GM19025 (cell line): ENCODE data around the gene ZNF185.

ENCODE experiments used
- ATAC-seq: cut with Tn5 transposase; IDR thresholded peaks from one replicate; pipeline ENCODE4 v1.9.1; 2021; ENCODE audit warnings: mild to moderate bottlenecking, low read depth, moderate library complexity; ENCODE audit not compliant: unreplicated experiment

The ZNF185 gene

GRCh38 chrX:152897222-152898131 is at the start of gene ZNF185:
TSS of gene ZNF185 (plus strand) at chrX:152898067. CDS start at chrX:152914490, 16,423 bp downstream.
- ATAC-seq = no peak

DNA sequence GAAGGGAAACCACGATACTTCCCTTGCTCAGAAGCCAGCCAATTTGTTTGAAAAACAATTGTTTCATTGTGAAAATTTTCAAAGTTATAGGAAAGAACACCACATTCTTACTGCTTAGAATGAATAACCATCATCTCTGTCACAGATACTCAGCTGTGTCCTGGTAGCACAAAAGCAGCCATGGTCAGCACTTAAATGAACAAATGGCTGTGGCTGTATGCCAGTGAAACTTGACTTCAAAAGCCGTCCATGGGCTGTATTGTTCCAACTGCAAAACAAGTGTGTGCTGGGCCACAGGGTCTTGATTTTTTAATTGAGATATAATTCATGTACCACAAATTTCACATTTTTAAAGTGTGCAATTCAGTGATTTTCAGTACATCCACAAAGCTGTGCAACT is 47.4 kb upstream of the ZNF185 start:
- ATAC-seq = no peak

DNA sequence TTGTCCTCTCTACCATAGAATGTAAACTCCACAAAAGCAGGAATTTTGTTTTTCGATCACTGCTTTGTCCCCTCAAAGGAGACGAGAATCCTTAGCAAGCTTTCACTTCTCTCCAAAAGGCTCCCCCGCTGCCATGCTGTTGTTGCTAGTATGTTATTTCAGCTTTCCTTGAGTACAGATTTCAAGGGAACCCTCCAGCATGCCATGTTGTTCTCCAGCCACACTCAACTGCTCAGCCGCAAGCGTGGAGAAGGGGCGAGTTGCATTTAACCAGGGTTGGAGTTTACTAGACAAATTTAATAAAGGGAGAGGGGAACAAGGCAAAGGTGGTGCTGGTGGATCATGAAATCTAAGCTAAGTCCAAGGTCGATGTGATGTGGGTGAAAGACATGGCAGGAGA is 43.9 kb upstream of the ZNF185 start:
- ATAC-seq = no peak

DNA sequence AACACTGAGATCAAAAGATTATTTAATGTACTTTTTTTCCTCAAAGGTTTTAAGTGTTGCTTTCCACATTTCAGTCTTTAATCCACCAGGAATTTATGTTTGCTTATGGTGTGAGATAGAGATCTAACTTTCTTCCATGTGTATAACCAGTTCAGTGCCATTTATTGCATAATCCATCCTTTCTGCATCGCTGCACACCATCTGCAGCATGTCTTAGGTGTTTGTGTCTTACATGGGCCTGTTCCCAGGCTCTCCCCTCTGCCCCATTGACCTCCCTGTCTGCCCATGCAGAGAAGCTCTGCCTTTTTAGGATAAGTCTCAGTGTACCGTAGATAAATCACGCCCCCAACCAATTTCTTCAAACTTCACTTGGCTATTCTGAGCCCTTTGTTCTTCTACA is 36.8 kb upstream of the ZNF185 start:
- ATAC-seq = no peak

DNA sequence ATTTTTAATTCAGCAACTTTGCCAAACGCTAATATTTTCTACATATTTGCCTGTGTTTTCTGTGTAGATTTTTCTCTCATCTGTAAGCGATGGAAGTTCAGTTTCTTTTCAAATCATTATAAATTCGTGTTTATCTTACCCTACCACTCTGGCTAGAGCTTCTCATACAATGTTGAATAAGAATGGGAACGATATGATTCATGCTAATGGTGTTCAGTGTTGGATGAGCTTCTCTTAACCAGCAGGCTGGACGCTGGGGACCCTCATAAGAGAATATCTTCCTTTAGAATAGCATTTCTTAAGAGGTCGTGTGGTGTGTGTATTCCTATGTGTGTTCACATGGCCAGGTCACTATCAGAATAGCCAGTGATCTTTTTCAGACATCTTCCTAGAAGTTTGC is 36.0 kb upstream of the ZNF185 start:
- ATAC-seq = no peak

DNA sequence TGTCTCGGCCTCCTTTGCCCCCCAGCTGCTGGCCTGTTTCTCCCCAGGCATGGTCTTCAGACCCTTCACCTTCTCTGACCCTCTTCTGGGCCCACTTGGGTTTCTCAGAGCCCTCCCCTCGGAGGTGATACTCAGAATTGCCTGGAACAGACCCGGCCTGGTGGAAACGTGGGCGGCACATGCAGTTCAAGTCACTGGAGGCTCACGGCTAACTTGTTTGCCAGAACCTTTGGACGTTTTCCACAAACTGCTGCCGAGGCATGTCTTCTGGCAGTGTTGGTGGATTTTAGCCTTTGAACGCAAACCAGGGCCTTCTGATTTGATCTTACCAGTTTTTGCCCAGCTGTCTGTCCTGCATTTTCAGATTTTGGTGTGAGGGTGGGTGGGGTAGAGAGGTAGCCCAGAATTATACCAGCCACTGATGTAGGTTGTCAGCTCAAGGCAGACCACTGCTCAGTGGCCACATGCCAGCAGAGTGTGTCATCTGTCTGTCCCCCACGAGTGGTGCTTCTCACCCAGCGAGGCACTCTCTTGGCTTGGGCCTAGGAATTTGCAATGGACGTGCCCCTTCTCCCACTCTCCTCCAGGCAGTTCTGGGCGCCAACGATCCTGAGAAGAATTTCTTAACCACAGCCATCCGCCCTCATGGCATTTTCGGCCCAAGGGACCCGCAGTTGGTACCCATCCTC is 32.5 kb upstream of the ZNF185 start:
- ATAC-seq = no peak

DNA sequence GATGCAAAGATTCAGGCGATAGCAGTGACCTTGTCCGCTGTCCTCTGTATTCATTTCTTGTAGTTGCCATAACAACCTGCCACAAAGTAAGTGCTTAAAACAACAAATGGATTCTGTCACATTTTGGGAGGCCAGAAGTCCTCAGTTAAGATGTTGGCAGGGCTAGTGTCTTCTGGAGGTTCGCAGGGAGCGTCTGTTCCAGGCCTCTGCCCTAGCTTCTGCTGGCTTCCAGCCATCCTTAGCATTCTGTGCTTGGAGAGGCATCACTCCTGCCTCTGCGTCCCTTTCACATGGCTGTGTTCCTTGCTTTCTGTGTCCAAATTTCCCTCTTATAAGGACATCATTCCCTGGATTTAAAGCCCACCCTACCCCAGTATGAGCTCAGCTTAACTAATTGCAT is 31.5 kb upstream of the ZNF185 start:
- no peak for ATAC-seq

GRCh38 chrX:152869972-152870371 is 27.9 kb upstream of the ZNF185 start:
- ATAC-seq = no peak

DNA sequence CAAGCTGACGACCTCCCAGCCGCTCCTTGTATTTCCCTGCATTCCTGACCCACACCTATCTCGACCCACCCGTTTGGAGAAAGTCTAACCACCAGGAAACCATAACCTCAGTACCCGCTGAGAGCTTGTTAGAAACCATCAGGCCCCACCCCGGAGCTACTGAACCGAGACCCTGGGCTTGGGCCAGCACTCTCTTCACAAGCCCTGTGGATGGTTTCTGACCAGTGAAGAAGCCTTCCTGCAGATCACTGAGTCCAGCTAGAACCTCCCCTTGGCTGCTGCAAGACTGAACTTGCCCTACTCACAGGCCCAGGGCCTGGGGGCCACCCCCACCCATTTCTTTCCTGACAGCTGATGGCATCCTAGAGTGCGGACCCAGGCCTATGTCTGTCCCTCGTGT is 26.6 kb upstream of the ZNF185 start:
- no peak for ATAC-seq

- ATAC-seq = no peak
Measured at GRCh38 chrX:152872522-152872921, 25.3 kb upstream of the ZNF185 start.

- ATAC-seq = no peak
Measured at GRCh38 chrX:152873361-152873760, 24.5 kb upstream of the ZNF185 start.

GRCh38 chrX:152876931-152877840 is 20.7 kb upstream of the ZNF185 start:
- no peak for ATAC-seq

- ATAC-seq = no peak
Measured at GRCh38 chrX:152878976-152879755, 18.7 kb upstream of the ZNF185 start.

- ATAC-seq = no peak
Measured at GRCh38 chrX:152881289-152881688, 16.6 kb upstream of the ZNF185 start.

DNA sequence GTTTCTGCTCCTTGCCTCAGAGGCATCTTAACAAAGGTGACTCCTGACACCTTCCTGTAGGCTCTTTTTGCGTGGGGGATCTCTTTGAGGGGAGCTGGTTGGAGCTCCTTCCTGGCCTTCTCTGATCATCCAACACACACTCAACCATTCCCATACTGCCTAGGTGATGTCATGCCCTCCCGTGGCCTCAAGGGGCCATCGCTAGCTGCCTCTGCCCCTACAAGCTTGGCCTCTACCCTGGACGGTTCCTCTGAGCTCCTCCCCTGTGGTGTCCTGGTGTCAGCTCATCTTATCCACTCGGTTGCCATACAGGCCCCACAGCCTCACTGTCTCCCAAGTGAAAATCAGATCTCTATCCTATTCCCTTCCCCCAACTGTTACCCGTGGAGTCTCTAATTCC is 13.7 kb upstream of the ZNF185 start:
- ATAC-seq = no peak

DNA sequence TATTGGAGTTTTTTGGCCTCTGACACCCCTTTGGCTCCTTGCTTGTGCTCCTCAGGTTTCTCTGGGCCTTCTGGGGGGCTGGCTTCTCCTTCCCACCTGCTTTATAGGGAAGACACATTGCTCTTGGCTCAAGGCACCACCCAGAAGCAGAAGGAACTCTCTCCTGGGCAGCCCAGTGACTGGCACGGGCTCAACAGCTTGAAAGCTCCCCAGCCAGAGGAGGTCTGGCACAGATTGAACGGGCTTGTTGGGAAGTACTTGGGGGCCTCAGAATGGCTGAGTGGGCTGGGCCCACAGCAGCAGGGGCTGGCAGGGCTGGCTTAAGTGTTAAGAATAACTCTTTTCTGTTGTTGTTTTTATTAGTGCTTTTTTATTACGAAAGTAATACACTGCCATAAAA is 11.2 kb upstream of the ZNF185 start:
- ATAC-seq = no peak

DNA sequence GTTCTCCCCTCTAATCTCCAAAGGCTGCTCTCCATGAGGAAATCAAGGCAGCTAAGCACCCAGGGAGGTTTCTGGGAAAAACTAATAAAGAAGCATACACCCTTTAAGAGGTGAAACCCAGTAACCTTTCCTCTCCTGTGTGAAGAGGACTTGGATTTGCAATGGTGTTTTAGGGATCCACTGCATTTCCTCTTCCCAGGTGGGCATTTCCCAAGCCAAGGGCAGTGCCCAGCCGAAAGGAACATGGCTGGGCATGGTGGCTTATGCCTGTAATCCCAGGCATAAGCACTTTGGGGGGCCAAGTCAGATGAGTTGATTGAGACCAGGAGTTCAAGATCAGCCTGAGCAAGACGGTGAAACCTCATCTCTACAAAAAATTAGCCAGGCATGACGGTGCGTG is 5.4 kb upstream of the ZNF185 start:
- ATAC-seq = no peak

DNA sequence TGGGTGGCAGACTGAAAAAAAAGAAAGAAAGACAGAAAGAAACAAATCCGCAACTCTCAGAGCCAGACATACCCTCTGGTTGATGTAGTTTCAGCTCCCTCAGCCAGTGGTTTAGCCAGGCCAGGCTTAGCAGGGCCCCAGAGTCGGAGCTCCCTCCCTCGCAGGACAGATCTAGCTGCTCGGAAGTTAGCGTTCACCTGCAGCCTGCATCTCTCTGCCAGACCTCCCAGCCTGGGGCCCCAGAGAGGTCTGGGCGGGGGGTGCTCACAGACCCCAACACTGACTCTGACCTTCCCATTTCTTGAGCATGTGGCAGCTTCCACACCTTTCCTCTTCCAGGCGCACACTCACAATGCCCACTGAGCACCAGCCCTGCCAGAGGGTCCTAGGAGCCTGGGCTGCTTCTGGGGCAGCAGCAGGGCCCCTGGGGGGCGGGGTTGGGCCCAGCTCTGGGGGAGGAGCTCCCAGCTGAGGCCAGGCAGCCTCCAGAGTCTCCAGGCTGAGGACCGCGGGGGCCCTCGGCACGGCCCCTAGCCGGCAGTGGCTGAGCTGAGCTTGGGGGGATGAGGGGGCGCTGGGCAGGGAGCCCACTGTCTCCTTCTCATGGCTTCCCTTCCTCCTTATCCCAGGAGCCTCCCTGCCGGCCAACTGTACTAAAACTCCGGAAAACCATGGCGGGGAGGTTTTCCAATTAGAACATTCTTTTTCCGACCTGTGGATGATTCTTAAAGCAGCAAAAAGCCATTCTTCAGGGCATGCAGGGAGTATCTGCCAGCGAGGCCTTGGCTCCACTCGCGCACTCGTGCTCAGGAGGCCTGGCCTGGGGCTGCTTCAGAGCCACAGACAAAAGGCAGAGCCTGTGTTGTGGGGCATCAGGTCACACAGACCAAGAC is 4.6 kb upstream of the ZNF185 start:
- no peak for ATAC-seq

- no peak for ATAC-seq
Measured at GRCh38 chrX:152893980-152894610, 3.8 kb upstream of the ZNF185 start.
